Measurements from ENCODE around the gene ICOS. TPM values are rescaled to one million over a fixed set of nuclear protein-coding genes. Genes with fewer than 3 reads are reported as not detected.
"Not testable (repeated sequence)": the region's sequence is repeated elsewhere in the genome, so short reads cannot be mapped to it uniquely, and the experiment has no call there.

The ICOS gene
- total RNA-seq, 4 donors from 2014 or later: 0.14 to 0.59 (median 0.26) TPM; not detected in 1

GRCh38 chr2:203925512-203926158, 10.9 kb upstream of the ICOS start:
- Histone ChIP-seq H3K4me3 (no peak overlapping the region), H3K36me3 (no peaks in the 10 kb centered on the region), H3K27ac (no peak overlapping the region), H3K4me1 (no peaks in the 10 kb centered on the region), H3K27me3 (no peaks in the 10 kb centered on the region), H3K9me3 (no peaks in the 10 kb centered on the region)
- no peak for DNase-seq
- intact Hi-C loops (cut with DNase I; ENCODE audit: low total_unique reads): no loop called here
- no peak for TF ChIP-seq POLR2A (IDR thresholded peaks at IDR 0.05)
- no peak for TF ChIP-seq CTCF (IDR thresholded peaks at IDR 0.05)

GRCh38 chr2:203928849-203929248, 7.7 kb upstream of the ICOS start:
- Histone ChIP-seq H3K4me3 (no peak overlapping the region), H3K4me1 (no peaks in the 10 kb centered on the region), H3K27ac (no peak overlapping the region), H3K9me3 (no peaks in the 10 kb centered on the region), H3K36me3 (no peaks in the 10 kb centered on the region), H3K27me3 (no peaks in the 10 kb centered on the region)
- DNase-seq: no peak
- TF ChIP-seq POLR2A (IDR thresholded peaks at IDR 0.05) (no peak), CTCF (IDR thresholded peaks at IDR 0.05) (peak in 3 of 4 experiments; percentile 4 to 20 (median 5))
- intact Hi-C loops (cut with DNase I; ENCODE audit: low total_unique reads): no loop called here

- H3K36me3 ChIP-seq; H3K4me1 ChIP-seq; intact Hi-C loops (cut with DNase I; ENCODE audit: low total_unique reads); H3K27ac ChIP-seq; H3K27me3 ChIP-seq; H3K9me3 ChIP-seq; DNase-seq; H3K4me3 ChIP-seq: not testable (repeated sequence)
Measured at GRCh38 chr2:203931262-203931661, 5.3 kb upstream of the ICOS start.

GRCh38 chr2:203934041-203934492, 2.5 kb upstream of the ICOS start:
- H3K9me3 ChIP-seq: no peaks in the 10 kb centered on the region
- no peaks in the 10 kb centered on the region for H3K4me1 ChIP-seq
- H3K36me3 ChIP-seq: no peaks in the 10 kb centered on the region
- intact Hi-C loops (cut with DNase I; ENCODE audit: low total_unique reads): no loop called here
- TF ChIP-seq POLR2A (IDR thresholded peaks at IDR 0.05): no peak
- no peak for TF ChIP-seq CTCF (IDR thresholded peaks at IDR 0.05)
- H3K27ac ChIP-seq: no peak overlapping the region
- no peaks in the 10 kb centered on the region for H3K27me3 ChIP-seq
- no peak overlapping the region for H3K4me3 ChIP-seq
- no peak for DNase-seq

- Histone ChIP-seq H3K4me3 (no peak overlapping the region), H3K27me3 (no peaks in the 10 kb centered on the region), H3K36me3 (no peaks in the 10 kb centered on the region), H3K4me1 (no peaks in the 10 kb centered on the region), H3K9me3 (no peaks in the 10 kb centered on the region), H3K27ac (no peak overlapping the region)
- TF ChIP-seq CTCF (IDR thresholded peaks at IDR 0.05): no peak
- no peak for TF ChIP-seq POLR2A (IDR thresholded peaks at IDR 0.05)
- no peak for DNase-seq
- intact Hi-C loops (cut with DNase I; ENCODE audit: low total_unique reads): no loop called here
Measured at GRCh38 chr2:203934711-203935438, 1.7 kb upstream of the ICOS start.

Measured in uterus (tissue), 4 donors.